ENCODE data around the gene CAPN7.

DNA sequence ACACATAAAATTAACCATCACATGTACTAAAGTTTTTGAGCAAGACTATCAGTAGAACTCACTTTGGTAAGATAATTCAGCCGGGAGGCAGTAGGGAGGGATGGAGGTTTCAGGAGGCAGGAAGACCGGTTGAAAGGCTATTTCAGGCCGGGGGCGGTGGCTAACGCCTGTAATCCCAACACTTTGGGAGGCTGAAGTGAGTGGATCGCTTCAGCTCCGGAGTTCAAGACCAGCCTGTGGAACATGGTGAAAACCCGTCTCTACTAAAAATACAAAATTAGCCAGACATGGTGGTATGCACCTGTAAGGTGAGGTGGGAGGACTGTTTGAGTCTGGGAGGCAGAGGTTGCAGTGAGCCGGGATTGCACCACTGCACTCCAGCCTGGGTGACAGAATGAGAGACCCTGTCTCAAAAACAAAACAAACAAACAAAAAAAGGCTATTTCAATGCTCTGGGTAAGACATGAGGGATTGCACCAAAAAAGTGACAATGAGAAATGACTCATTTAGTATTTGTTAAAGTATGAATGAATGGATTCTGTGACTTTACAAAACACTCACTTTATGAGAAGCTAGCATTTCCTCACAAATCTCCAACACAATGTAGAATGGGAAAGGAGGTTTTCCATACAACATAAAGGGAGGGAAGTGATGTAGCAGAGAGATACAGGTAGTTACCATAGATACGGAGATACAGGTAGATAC lies 82.4 kb downstream of the CAPN7 start:
- TF ChIP-seq POLR2A (IDR thresholded peaks at IDR 0.05) (no peak), CTCF (IDR thresholded peaks at IDR 0.05) (no peak), POLR2AphosphoS5 (IDR thresholded peaks at IDR 0.05) (no peak)

Data from gastroesophageal sphincter (tissue), 3 donors.